ENCODE data around the gene PTPN9.

DNA sequence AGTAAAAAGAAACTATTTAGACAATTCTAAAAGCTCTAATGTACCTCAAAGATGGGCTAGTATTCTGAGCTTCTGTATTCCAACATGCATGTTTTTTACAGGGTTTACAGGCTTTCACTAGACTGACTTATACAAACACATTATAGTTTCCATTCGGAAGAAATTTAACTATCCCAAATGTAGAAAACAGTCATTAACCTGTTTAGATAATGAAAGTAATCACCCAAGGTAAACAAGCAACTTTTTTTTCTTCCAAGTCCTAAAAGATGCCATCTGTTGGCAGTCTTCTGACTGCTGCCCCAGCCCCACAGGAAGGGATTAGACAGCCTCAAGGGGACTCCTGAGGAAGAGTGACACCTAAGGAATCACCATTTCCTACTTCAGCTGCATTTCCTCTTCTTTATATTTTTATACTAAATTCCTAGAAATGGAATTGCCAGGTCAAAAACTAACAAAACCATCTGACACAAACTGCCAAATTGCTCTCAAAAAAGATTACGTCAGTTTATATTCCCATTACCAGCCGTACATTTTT lies 153.1 kb downstream of the PTPN9 start:
- TF ChIP-seq, protein P1, sequence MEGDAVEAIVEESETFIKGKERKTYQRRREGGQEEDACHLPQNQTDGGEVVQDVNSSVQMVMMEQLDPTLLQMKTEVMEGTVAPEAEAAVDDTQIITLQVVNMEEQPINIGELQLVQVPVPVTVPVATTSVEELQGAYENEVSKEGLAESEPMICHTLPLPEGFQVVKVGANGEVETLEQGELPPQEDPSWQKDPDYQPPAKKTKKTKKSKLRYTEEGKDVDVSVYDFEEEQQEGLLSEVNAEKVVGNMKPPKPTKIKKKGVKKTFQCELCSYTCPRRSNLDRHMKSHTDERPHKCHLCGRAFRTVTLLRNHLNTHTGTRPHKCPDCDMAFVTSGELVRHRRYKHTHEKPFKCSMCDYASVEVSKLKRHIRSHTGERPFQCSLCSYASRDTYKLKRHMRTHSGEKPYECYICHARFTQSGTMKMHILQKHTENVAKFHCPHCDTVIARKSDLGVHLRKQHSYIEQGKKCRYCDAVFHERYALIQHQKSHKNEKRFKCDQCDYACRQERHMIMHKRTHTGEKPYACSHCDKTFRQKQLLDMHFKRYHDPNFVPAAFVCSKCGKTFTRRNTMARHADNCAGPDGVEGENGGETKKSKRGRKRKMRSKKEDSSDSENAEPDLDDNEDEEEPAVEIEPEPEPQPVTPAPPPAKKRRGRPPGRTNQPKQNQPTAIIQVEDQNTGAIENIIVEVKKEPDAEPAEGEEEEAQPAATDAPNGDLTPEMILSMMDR (IDR thresholded peaks at IDR 0.05), result no peak
- TF ChIP-seq POLR2A (IDR thresholded peaks at IDR 0.05), result no peak
- TF ChIP-seq POLR2AphosphoS5 (IDR thresholded peaks at IDR 0.05), result no peak
- TF ChIP-seq EP300 (IDR thresholded peaks at IDR 0.05), result no peak
